ENCODE results near the gene FAM149A. TPM values are rescaled to one million over a fixed set of nuclear protein-coding genes. Genes with fewer than 3 reads are reported as not detected.
A peak's percentile ranks its signal among the peaks of the same experiment; 100 is the strongest.

Gene FAM149A
- total and polyA plus RNA-seq, 2 donors (not counting 1 experiment from before 2014, with no cell fraction given): 0.12 TPM; not detected in 1

- ChIA-PET CTCF (interaction anchor here (0.9 to 2.1 kb wide), 3 partner anchors 10 to 70 kb away, joined by 3 to 11 read pairs (median 7); partner anchors contain the start of gene CYP4V2), POLR2A (interaction anchor here (1.2 kb wide), 1 partner anchor 11 kb away, joined by 3 read pairs; the partner anchor contains the start of gene CYP4V2)
- Mint-ChIP-seq H3K4me1 (peaks cover 20% of the 10 kb centered on the region), H3K27ac (no peak overlapping the region), H3K4me3 (no peak overlapping the region), H3K9me3 (ENCODE audit: insufficient read depth) (peaks cover 4% of the 10 kb centered on the region), H3K27me3 (no peaks in the 10 kb centered on the region)
- no peak for TF ChIP-seq EZH2 (IDR thresholded peaks at IDR 0.05; ENCODE audit: borderline replicate concordance, insufficient read depth, low read depth, low read length, poor library complexity, severe bottlenecking)
- TF ChIP-seq CTCF (IDR thresholded peaks at IDR 0.05): no peak
- Histone ChIP-seq H3K36me3 (replicated peaks in 1 of 2; ENCODE audit: control extremely low read depth in 1 of 2, control insufficient read depth in 1 of 2, extremely low read depth in 1 of 2, insufficient read depth in 2 of 2, low read length in 1 of 2) (no peaks in the 10 kb centered on the region), H3K27ac (ENCODE audit: low read length in 2 of 2) (no peak overlapping the region), H4K20me1 (ENCODE audit: control insufficient read depth, insufficient read depth, low read length, poor library complexity, severe bottlenecking) (no peaks in the 10 kb centered on the region), H3K9me3 (ENCODE audit: control extremely low read depth in 1 of 3, control insufficient read depth in 2 of 3, insufficient read depth in 1 of 3, low read length in 2 of 3) (no peaks in the 10 kb centered on the region), H3K9ac (ENCODE audit: low read length) (no peak overlapping the region), H3K79me2 (ENCODE audit: control insufficient read depth, insufficient read depth, low read length) (no peaks in the 10 kb centered on the region), H3K4me1 (ENCODE audit: control insufficient read depth in 2 of 2, insufficient read depth in 2 of 2, low read length in 2 of 2) (peaks cover 0 to 4% of the 10 kb centered on the region in 2 donors), H3K4me2 (replicated peaks; ENCODE audit: low read depth, low read length, poor library complexity, severe bottlenecking) (no peak overlapping the region), H2AFZ (ENCODE audit: insufficient read depth, low read depth, low read length, poor library complexity, severe bottlenecking) (no peak overlapping the region), H3K4me3 (ENCODE audit: control extremely low read depth in 1 of 5, extremely low read depth in 1 of 5, insufficient read depth in 1 of 5, low read depth in 2 of 5, low read length in 4 of 5) (no peak overlapping the region), H3K27me3 (replicated peaks in 1 of 4; ENCODE audit: control extremely low read depth in 1 of 4, control insufficient read depth in 3 of 4, insufficient read depth in 4 of 4, low read length in 3 of 4) (no peaks in the 10 kb centered on the region)
- no peak for DNase-seq
- no peak for ATAC-seq (ENCODE audit: low read depth)
- WGBS (ENCODE audit: insufficient coverage): 95% methylated on average over 8 of the region's 8 CpGs
- intact Hi-C loops (cut with micrococcal nuclease): no loop called here
Observed at GRCh38 chr4:186202490-186203140, 98.1 kb downstream of the FAM149A start.

- Histone ChIP-seq H3K9ac (ENCODE audit: low read length) (no peak overlapping the region), H3K9me3 (ENCODE audit: control extremely low read depth in 1 of 3, control insufficient read depth in 2 of 3, insufficient read depth in 1 of 3, low read length in 2 of 3) (no peaks in the 10 kb centered on the region), H4K20me1 (ENCODE audit: control insufficient read depth, insufficient read depth, low read length, poor library complexity, severe bottlenecking) (no peaks in the 10 kb centered on the region), H3K4me2 (replicated peaks; ENCODE audit: low read depth, low read length, poor library complexity, severe bottlenecking) (no peak overlapping the region), H3K27me3 (replicated peaks in 1 of 4; ENCODE audit: control extremely low read depth in 1 of 4, control insufficient read depth in 3 of 4, insufficient read depth in 4 of 4, low read length in 3 of 4) (no peaks in the 10 kb centered on the region), H3K36me3 (replicated peaks in 1 of 2; ENCODE audit: control extremely low read depth in 1 of 2, control insufficient read depth in 1 of 2, extremely low read depth in 1 of 2, insufficient read depth in 2 of 2, low read length in 1 of 2) (no peaks in the 10 kb centered on the region), H3K4me3 (ENCODE audit: control extremely low read depth in 1 of 5, extremely low read depth in 1 of 5, insufficient read depth in 1 of 5, low read depth in 2 of 5, low read length in 4 of 5) (no peak overlapping the region), H2AFZ (ENCODE audit: insufficient read depth, low read depth, low read length, poor library complexity, severe bottlenecking) (no peak overlapping the region), H3K4me1 (ENCODE audit: control insufficient read depth in 2 of 2, insufficient read depth in 2 of 2, low read length in 2 of 2) (peaks cover 0 to 4% of the 10 kb centered on the region in 2 donors), H3K27ac (ENCODE audit: low read length in 2 of 2) (peak overlapping the region in 1 of 2 donors; percentile 43), H3K79me2 (ENCODE audit: control insufficient read depth, insufficient read depth, low read length) (no peaks in the 10 kb centered on the region)
- TF ChIP-seq EZH2 (IDR thresholded peaks at IDR 0.05; ENCODE audit: borderline replicate concordance, insufficient read depth, low read depth, low read length, poor library complexity, severe bottlenecking): no peak
- no peak for TF ChIP-seq CTCF (IDR thresholded peaks at IDR 0.05)
- no peak for ATAC-seq (ENCODE audit: low read depth)
- peak overlapping the region; percentile 32 for H3K27ac Mint-ChIP-seq
- no peaks in the 10 kb centered on the region for H3K27me3 Mint-ChIP-seq
- peak overlapping the region; percentile 83 for H3K4me3 Mint-ChIP-seq
- intact Hi-C loops (cut with micrococcal nuclease): no loop called here
- ChIA-PET POLR2A (no interaction called here), CTCF (interaction anchor here (2.1 kb wide), 1 partner anchor 11 kb away, joined by 7 read pairs; no protein-coding TSS in a partner anchor)
- H3K4me1 Mint-ChIP-seq: peaks cover 20% of the 10 kb centered on the region
- 78% methylated on average over 11 of the region's 12 CpGs for WGBS (ENCODE audit: insufficient coverage)
- no peak for DNase-seq
- H3K9me3 Mint-ChIP-seq (ENCODE audit: insufficient read depth): peaks cover 4% of the 10 kb centered on the region
Observed at GRCh38 chr4:186203406-186203805, 98.9 kb downstream of the FAM149A start.

Measured in B cell (primary cell).